Adrenal gland (tissue), 5 donors: ENCODE results near the gene HTR3B.

Source experiments
- CTCF ChIP-seq, 6 experiments: fragments of 450-650 bp in 4 of 6; fragments of 200-600 bp in 2 of 6; sonication (generic) in 1 of 6; IDR thresholded peaks; 1 replicate in 5 of 6; 2 replicates in 1 of 6; pipeline versions ENCODE4 v1.5.1 to v1.8.0; 2016 to 2021; ENCODE audit warnings: antibody characterized with exemption in 6 of 6, mild to moderate bottlenecking in 2 of 6, moderate library complexity in 1 of 6
- POLR2A ChIP-seq, 2 donors: fragments of 450-650 bp; IDR thresholded peaks; one replicate each; pipeline ENCODE4 v1.6.1; 2017; ENCODE audit warnings: antibody characterized with exemption in 2 of 2, mild to moderate bottlenecking in 2 of 2, moderate library complexity in 1 of 2
- donor health status: DM: no; HTN: no; CAD: no.

- TF ChIP-seq CTCF (IDR thresholded peaks at IDR 0.05) (peak in 3 of 6 experiments; percentile 23 to 39 (median 34)), POLR2A (IDR thresholded peaks at IDR 0.05) (peak; percentile 79 to 92)
These were observed 29.1 kb upstream of the HTR3B start, which contains the start of gene USP28 for GRCh38 chr11:113875234-113876073.
